OCI-LY3 (cell line): ENCODE data around the gene CNGB1.

Source experiments
- H2AFZ ChIP-seq: fragments of 200-600, 300-600 bp; shearing (Covaris generic); 2 replicates; pipeline ENCODE4 v1.6.0; 2014; ENCODE audit warnings: antibody characterized with exemption, low read depth, low read length
- H3K27ac ChIP-seq: fragments of 200-600, 300-600 bp; sonication (generic); 2 replicates; pipeline ENCODE4 v1.5.1; 2014; ENCODE audit warnings: mild to moderate bottlenecking, low read length, moderate library complexity, mixed read lengths
- H3K27me3 ChIP-seq: fragments of 200-600, 300-600 bp; sonication (generic); 2 replicates; pipeline ENCODE4 v1.6.1; 2014; ENCODE audit warnings: low read depth, low read length, mixed read lengths
- H3K36me3 ChIP-seq: fragments of 200-600, 300-600 bp; sonication (generic); replicated peaks from 2 replicates; pipeline ENCODE3; 2014; ENCODE audit warnings: low read depth, low read length, mixed read lengths
- H3K4me1 ChIP-seq: fragments of 300-600, 200-600 bp; sonication (generic); 2 replicates; pipeline ENCODE4 v1.6.1; 2014; ENCODE audit warnings: low read length, mixed read lengths
- H3K4me2 ChIP-seq: fragments of 200-600, 300-600 bp; sonication (generic); 2 replicates; pipeline ENCODE4 v1.6.1; 2014; ENCODE audit warnings: low read length, mixed read lengths
- H3K4me3 ChIP-seq: fragments of 300-600, 200-600 bp; sonication (generic); 2 replicates; pipeline ENCODE4 v1.5.1; 2014; ENCODE audit warnings: antibody characterized with exemption, mild to moderate bottlenecking, low read length, moderate library complexity
- H3K79me2 ChIP-seq: fragments of 300-600, 200-600 bp; shearing (Covaris generic); 2 replicates; pipeline ENCODE4 v1.6.1; 2014; ENCODE audit warnings: mild to moderate bottlenecking, low read length, mixed read lengths
- H3K9ac ChIP-seq: fragments of 300-600, 200-600 bp; shearing (Covaris generic); 2 replicates; pipeline ENCODE4 v1.6.0; 2014; ENCODE audit warnings: mild to moderate bottlenecking, low read length, moderate library complexity
- H3K9me3 ChIP-seq: fragments of 200-600, 300-600 bp; shearing (Covaris generic); 2 replicates; pipeline ENCODE4 v1.6.1; 2014; ENCODE audit warnings: low read length, mixed read lengths; ENCODE audit not compliant: insufficient read depth
- H4K20me1 ChIP-seq: fragments of 200-600, 300-600 bp; sonication (generic); 2 replicates; pipeline ENCODE4 v1.6.1; 2016; ENCODE audit warnings: low read length, mixed read lengths; ENCODE audit not compliant: insufficient read depth
- CTCF ChIP-seq: fragments of 200-600, 300-600 bp; sonication (generic); IDR thresholded peaks from 2 replicates; pipeline ENCODE4 v1.5.1; 2014; ENCODE audit warnings: antibody characterized with exemption, low read length, low read depth
- EZH2phosphoT487 ChIP-seq: fragments of 200-600 bp; shearing (Covaris generic); IDR thresholded peaks from 2 replicates; pipeline ENCODE4 v1.6.1; 2018; ENCODE audit warnings: antibody characterized with exemption, mixed run types, low read depth

The CNGB1 gene

DNA sequence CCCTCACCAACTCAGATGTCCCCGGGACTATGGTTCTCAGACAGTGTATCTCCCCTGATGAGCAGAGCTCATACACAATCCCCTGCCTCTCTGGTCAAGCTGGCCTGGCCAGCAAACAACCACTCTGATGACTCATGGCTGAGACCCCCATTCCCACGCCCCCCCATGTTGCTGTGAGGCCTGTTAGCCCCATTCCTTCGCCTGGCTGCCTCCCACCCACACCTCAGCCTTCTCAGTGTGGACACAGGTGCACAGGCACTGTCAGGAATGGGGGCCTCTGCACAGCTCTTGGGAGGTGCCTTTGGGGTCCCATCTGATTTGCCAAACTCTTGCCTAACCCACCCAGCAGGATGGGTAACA lies 80.2 kb downstream of the CNGB1 start:
- Histone ChIP-seq H3K9ac (no peak overlapping the region), H3K36me3 (no peaks in the 10 kb centered on the region), H2AFZ (no peak overlapping the region), H4K20me1 (no peaks in the 10 kb centered on the region), H3K4me1 (0 out of 2 replicates have a peak, but pooled peaks cover 3% of the 10 kb centered on the region), H3K4me3 (no peak overlapping the region), H3K27me3 (peaks cover 70% of the 10 kb centered on the region), H3K79me2 (no peaks in the 10 kb centered on the region), H3K27ac (no peak overlapping the region), H3K4me2 (no peak overlapping the region), H3K9me3 (no peaks in the 10 kb centered on the region)
- TF ChIP-seq EZH2phosphoT487 = no peak

GRCh38 chr16:57889960-57890751 lies 80.8 kb downstream of the CNGB1 start:
- Histone ChIP-seq H3K4me2 (no peak overlapping the region), H4K20me1 (no peaks in the 10 kb centered on the region), H3K27ac (no peak overlapping the region), H3K9me3 (no peaks in the 10 kb centered on the region), H3K4me3 (no peak overlapping the region), H3K4me1 (0 out of 2 replicates have a peak, but pooled peaks cover 3% of the 10 kb centered on the region), H3K36me3 (no peaks in the 10 kb centered on the region), H3K79me2 (no peaks in the 10 kb centered on the region), H2AFZ (no peak overlapping the region), H3K9ac (no peak overlapping the region), H3K27me3 (peaks cover 68% of the 10 kb centered on the region)
- TF ChIP-seq EZH2phosphoT487 (no peak), CTCF (no peak)

GRCh38 chr16:57889522-57889921 lies 81.4 kb downstream of the CNGB1 start:
- Histone ChIP-seq H3K27me3 (peaks cover 64% of the 10 kb centered on the region), H3K9ac (no peak overlapping the region), H3K9me3 (no peaks in the 10 kb centered on the region), H3K36me3 (no peaks in the 10 kb centered on the region), H3K4me2 (no peak overlapping the region), H3K4me3 (no peak overlapping the region), H2AFZ (no peak overlapping the region), H3K27ac (no peak overlapping the region), H3K79me2 (no peaks in the 10 kb centered on the region), H3K4me1 (0 out of 2 replicates have a peak, but pooled peaks cover 3% of the 10 kb centered on the region), H4K20me1 (no peaks in the 10 kb centered on the region)
- TF ChIP-seq CTCF (no peak), EZH2phosphoT487 (no peak)

DNA sequence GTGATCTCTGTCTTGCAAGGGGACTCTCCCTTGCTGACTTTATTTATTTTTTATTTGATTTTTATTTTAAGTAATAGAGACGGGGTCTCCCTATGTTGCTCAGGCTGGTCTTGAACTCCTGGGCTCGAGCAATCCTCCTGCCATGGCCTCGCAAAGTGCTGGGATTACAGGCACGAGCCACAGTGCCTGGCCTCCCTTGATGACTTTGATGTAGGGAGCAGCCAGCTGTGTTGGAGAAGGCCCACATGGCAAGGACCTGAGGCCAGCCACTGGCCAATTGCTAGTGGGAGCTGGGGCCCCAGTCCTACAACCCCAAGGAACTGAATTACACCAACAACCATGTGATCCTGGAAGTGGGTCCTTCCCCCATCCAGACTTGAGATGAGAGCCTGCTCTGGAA lies 81.8 kb downstream of the CNGB1 start:
- H3K79me2 ChIP-seq = no peaks in the 10 kb centered on the region
- TF ChIP-seq EZH2phosphoT487 (no peak), CTCF (no peak)
- H3K9ac ChIP-seq = no peak overlapping the region
- no peak overlapping the region for H3K27ac ChIP-seq
- no peak overlapping the region for H2AFZ ChIP-seq
- no peak overlapping the region for H3K4me3 ChIP-seq
- no peak overlapping the region for H3K4me2 ChIP-seq
- H3K27me3 ChIP-seq = peaks cover 61% of the 10 kb centered on the region
- H3K9me3 ChIP-seq = no peaks in the 10 kb centered on the region
- H4K20me1 ChIP-seq = no peaks in the 10 kb centered on the region
- no peaks in the 10 kb centered on the region for H3K36me3 ChIP-seq
- H3K4me1 ChIP-seq = 0 out of 2 replicates have a peak, but pooled peaks cover 3% of the 10 kb centered on the region
